GM18508 (cell line): ENCODE data around the gene CSHL1.
"Not testable (repeated sequence)": the region's sequence is repeated elsewhere in the genome, so short reads cannot be mapped to it uniquely, and the experiment has no call there.

Source experiments
- ATAC-seq: cut with Tn5 transposase; IDR thresholded peaks from one replicate; pipeline ENCODE4 v1.9.1; 2021; ENCODE audit warnings: moderate number of reproducible peaks; ENCODE audit not compliant: insufficient read depth, unreplicated experiment

CSHL1 gene

GRCh38 chr17:63892316-63893037, 18.6 kb downstream of the CSHL1 start:
- ATAC-seq, result not testable (repeated sequence)

GRCh38 chr17:63889026-63889848, 21.8 kb downstream of the CSHL1 start:
- not testable (repeated sequence) for ATAC-seq

- ATAC-seq, result not testable (repeated sequence)
Measured at GRCh38 chr17:63885119-63885518, 25.9 kb downstream of the CSHL1 start.

GRCh38 chr17:63882626-63883126, 28.4 kb downstream of the CSHL1 start:
- not testable (repeated sequence) for ATAC-seq

- ATAC-seq, result no peak
Measured at GRCh38 chr17:63881935-63882601, 29.0 kb downstream of the CSHL1 start, which contains the start of gene GH2. Gene GH2, minus strand, starts transcription at chr17:63881944. Its CDS starts 143 bp downstream, at chr17:63881801.

- not testable (repeated sequence) for ATAC-seq
Measured at GRCh38 chr17:63881337-63881736, 29.7 kb downstream of the CSHL1 start.

GRCh38 chr17:63880706-63881105, 30.4 kb downstream of the CSHL1 start:
- no peak for ATAC-seq

GRCh38 chr17:63878413-63878812, 32.6 kb downstream of the CSHL1 start:
- not testable (repeated sequence) for ATAC-seq

GRCh38 chr17:63874693-63875092, 36.4 kb downstream of the CSHL1 start:
- ATAC-seq, result not testable (repeated sequence)

- not testable (repeated sequence) for ATAC-seq
Measured at GRCh38 chr17:63874061-63874626, 36.9 kb downstream of the CSHL1 start.

GRCh38 chr17:63873577-63873976, 37.5 kb downstream of the CSHL1 start, which contains the start of gene CSH2:
Gene CSH2, minus strand, starts transcription at chr17:63873677. Its CDS starts 63 bp downstream, at chr17:63873614.
- not testable (repeated sequence) for ATAC-seq

GRCh38 chr17:63871646-63872365, 39.3 kb downstream of the CSHL1 start:
- ATAC-seq, result not testable (repeated sequence)

- ATAC-seq, result not testable (repeated sequence)
Measured at GRCh38 chr17:63870292-63870665, 40.8 kb downstream of the CSHL1 start.

- not testable (repeated sequence) for ATAC-seq
Measured at GRCh38 chr17:63869491-63870291, 41.4 kb downstream of the CSHL1 start.

GRCh38 chr17:63866625-63867024, 44.4 kb downstream of the CSHL1 start:
- not testable (repeated sequence) for ATAC-seq
